Heart left ventricle (tissue), 16 donors: ENCODE data around the gene LGALS1. TPM values are rescaled to one million over a fixed set of nuclear protein-coding genes. Genes with fewer than 3 reads are reported as not detected.

ENCODE experiments used
- ATAC-seq, 4 donors: fragments of 200-7000 bp; cut with Tn5 transposase; one replicate each; pipeline ENCODE4 v1.9.1; 2020 to 2022; ENCODE audit warnings: moderate library complexity in 4 of 4, mild to moderate bottlenecking in 3 of 4, moderate number of reproducible peaks in 1 of 4
- DNase-seq, 5 donors: peaks; one replicate each; pipeline ENCODE4 v3.0.0-alpha.2; 2020
- H3K27ac ChIP-seq, 12 donors: fragments of 200-600 bp; sonication (generic) in 4 of 12; one replicate each; pipeline versions ENCODE4 v1.5.0 to v1.8.0; 2016 to 2022; ENCODE audit warnings: mild to moderate bottlenecking in 2 of 12
- H3K27me3 ChIP-seq, 9 donors: fragments of 200-600 bp; sonication (generic) in 2 of 9; one replicate each; pipeline versions ENCODE4 v1.5.1 to v1.8.0; 2016 to 2022; ENCODE audit warnings: mild to moderate bottlenecking in 3 of 9
- H3K36me3 ChIP-seq, 9 donors: fragments of 200-600 bp; sonication (generic) in 2 of 9; one replicate each; pipeline versions ENCODE4 v1.5.0 to v1.8.0; 2018 to 2022; ENCODE audit warnings: mild to moderate bottlenecking in 2 of 9
- H3K4me1 ChIP-seq, 12 donors: fragments of 200-600 bp; sonication (generic) in 4 of 12; one replicate each; pipeline versions ENCODE4 v1.5.0 to v1.8.0; 2016 to 2022; ENCODE audit warnings: mild to moderate bottlenecking in 3 of 12
- H3K4me3 ChIP-seq, 12 donors: fragments of 200-600 bp; sonication (generic) in 4 of 12; one replicate each; pipeline versions ENCODE4 v1.5.0 to v1.8.0; 2017 to 2022; ENCODE audit warnings: mild to moderate bottlenecking in 9 of 12, moderate library complexity in 4 of 12
- H3K9me3 ChIP-seq, 12 donors: fragments of 200-600 bp; sonication (generic) in 4 of 12; one replicate each; pipeline versions ENCODE4 v1.5.0 to v1.8.0; 2016 to 2022; ENCODE audit warnings: mild to moderate bottlenecking in 1 of 12
- CTCF ChIP-seq, 12 donors: fragments of 200-600 bp; sonication (generic) in 4 of 12; IDR thresholded peaks; one replicate each; pipeline versions ENCODE4 v1.5.0 to v1.8.0; 2018 to 2022; ENCODE audit warnings: antibody characterized with exemption in 12 of 12, mild to moderate bottlenecking in 5 of 12
- POLR2A ChIP-seq, 2 donors: fragments of 450-650 bp; IDR thresholded peaks; one replicate each; pipeline ENCODE4 v1.6.1; 2017; ENCODE audit warnings: antibody characterized with exemption in 2 of 2, mild to moderate bottlenecking in 2 of 2, moderate library complexity in 2 of 2
- WGBS, 4 donors: extraction: QIAGEN DNeasy Blood & Tissue Kit in 2 of 4; methylation state at CpG; one replicate each; pipeline versions ENCODE4 v1.1.5 to v1.1.7; 2013 to 2018; 5-methylcytosine and 5-hydroxymethylcytosine counted together
- intact Hi-C, 10 donors: fragments of 100-400 bp; cut with DNase I; formaldehyde crosslinking; loops; one replicate each; pipeline versions ENCODE4 v1.11.1 to v1.14.2; 2022
- polyA plus RNA-seq, 2 donors: library from polyadenylated mRNA; stranded (reverse); fragments of 200-250 nt; gene quantifications; one replicate each; pipeline ENCODE4 v1.2.3, GENCODE V29; 2013
- total RNA-seq, 9 donors: library from RNA; depleted of rRNA in 2 of 9; stranded (reverse); fragments of >200 nt in 2 of 9; fragmentation: NEBNext Ultra II Directional in 3 of 9; extraction: Animal tissue kit (Norgen Biotek cat#: 25700) in 3 of 9; gene quantifications; one replicate each; pipeline versions ENCODE4 v1.1.0 to v1.2.4, GENCODE V29; 2016 to 2023
- donor health status: ischemic (EF 13 %, LVEDD 7.1; RV severe dilation, severe dysfunction).
- donor health status: healthy with polysubstance abuse.
- donor health status: DM: no; HTN: yes; CAD: no.
- donor health status: DM: no; HTN: no; CAD: no.
- donor health status: ischemic (EF 25% LVEDD 6.9; RV normal size, moderate dysfunction).
- donor health status: ischemic (EF 25% LVEDD 5.7; RV mildly dilated, moderate dysfunction).
- donor health status: healthy.
- donor health status: DM: yes; HTN: yes; CAD: no.
- donor health status: ischemic (EF 35%, LVEDD 5.7; RV mildly dilated, moderate dysfunction).
- donor health status: nonischemic (EF 11% LVEDD 7.7; RV severe dilation, severe dysfunction).
- donor health status: DM: yes; HTN: yes; CAD: no.
- donor health status: PGD.
- donor health status: ischemic (EF 29% LVEDD 5.4; RV normal size, mild dysfunction).
- donor health status: nonischemic (EF 23%, LVEDD 6.1; RV moderate dilation, normal function).

Gene LGALS1
- total and polyA plus RNA-seq, 11 donors = 722 to 2,204 (median 951) TPM

DNA sequence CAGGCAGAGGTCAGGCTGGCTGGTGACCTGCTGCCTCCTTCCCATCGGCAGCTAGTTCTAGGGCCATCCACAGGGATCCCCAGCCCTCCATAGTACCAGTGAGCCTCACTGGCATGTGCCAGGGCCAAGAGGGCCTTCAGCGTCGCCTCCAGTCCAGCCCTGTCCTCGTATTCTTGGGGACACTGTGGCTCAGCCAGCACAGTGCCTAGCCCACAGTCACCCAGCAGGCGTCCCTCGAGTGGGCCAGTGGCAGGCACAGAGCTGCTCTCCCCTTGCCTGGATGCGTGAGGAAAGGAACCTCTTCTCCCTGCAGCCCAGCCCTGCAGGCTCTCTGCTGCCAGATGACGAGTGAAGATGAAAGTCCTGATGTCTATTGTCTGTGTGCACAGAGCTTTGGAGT is 46.6 kb upstream of the LGALS1 start:
- H3K27me3 ChIP-seq = no peaks in the 10 kb centered on the region
- H3K36me3 ChIP-seq = peaks cover 0 to 62% (median 25%) of the 10 kb centered on the region in 9 donors
- no peak for TF ChIP-seq POLR2A (IDR thresholded peaks at IDR 0.05)
- TF ChIP-seq CTCF (IDR thresholded peaks at IDR 0.05) = no peak
- intact Hi-C loops = loop anchor here in 1 of 10 donors (5.0 kb wide), 1 partner anchor 48 kb away; the partner anchor contains the start of gene LGALS1
- no peak for DNase-seq
- H3K4me1 ChIP-seq = peaks cover 2 to 66% (median 35%) of the 10 kb centered on the region in 12 donors
- H3K9me3 ChIP-seq = no peaks in the 10 kb centered on the region
- no peak overlapping the region for H3K4me3 ChIP-seq
- no peak for ATAC-seq
- peak overlapping the region in 2 of 12 donors; percentile 88 to 90 for H3K27ac ChIP-seq
- whole genome bisulfite sequencing, 4 donors = 86 to 94% (median 93%) methylated on average over 7 to 8 of the region's 8 CpGs

DNA sequence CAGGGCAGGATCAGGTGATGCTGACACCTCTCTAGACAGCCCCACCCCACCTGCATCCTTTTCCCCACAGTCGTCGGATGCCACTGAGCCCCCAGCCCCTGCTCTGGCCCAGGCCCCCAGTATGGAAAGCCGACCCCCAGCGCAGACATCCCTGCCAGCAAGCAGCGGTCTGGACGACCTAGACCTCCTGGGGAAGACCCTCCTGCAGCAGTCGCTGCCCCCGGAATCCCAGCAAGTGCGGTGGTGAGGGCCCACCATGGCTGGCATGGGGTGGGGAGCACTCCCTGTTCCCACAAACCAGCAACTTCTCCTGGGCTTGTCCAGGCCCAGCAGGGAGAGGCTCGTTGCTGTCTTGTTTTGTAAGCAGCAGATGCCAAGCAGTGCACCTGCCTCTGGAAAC is 45.5 kb upstream of the LGALS1 start:
- WGBS, 4 donors = 90 to 95% (median 91%) methylated on average over 8 to 10 of the region's 10 CpGs
- Histone ChIP-seq H3K4me3 (no peak overlapping the region), H3K9me3 (no peaks in the 10 kb centered on the region), H3K36me3 (peaks cover 0 to 53% (median 19%) of the 10 kb centered on the region in 9 donors), H3K27ac (no peak overlapping the region), H3K4me1 (peaks cover 2 to 74% (median 43%) of the 10 kb centered on the region in 12 donors), H3K27me3 (no peaks in the 10 kb centered on the region)
- DNase-seq = no peak
- ATAC-seq = no peak
- TF ChIP-seq CTCF (IDR thresholded peaks at IDR 0.05) (no peak), POLR2A (IDR thresholded peaks at IDR 0.05) (no peak)
- intact Hi-C loops = loop anchor here in 1 of 10 donors (5.0 kb wide), 1 partner anchor 47 kb away; the partner anchor contains the start of gene LGALS1

DNA sequence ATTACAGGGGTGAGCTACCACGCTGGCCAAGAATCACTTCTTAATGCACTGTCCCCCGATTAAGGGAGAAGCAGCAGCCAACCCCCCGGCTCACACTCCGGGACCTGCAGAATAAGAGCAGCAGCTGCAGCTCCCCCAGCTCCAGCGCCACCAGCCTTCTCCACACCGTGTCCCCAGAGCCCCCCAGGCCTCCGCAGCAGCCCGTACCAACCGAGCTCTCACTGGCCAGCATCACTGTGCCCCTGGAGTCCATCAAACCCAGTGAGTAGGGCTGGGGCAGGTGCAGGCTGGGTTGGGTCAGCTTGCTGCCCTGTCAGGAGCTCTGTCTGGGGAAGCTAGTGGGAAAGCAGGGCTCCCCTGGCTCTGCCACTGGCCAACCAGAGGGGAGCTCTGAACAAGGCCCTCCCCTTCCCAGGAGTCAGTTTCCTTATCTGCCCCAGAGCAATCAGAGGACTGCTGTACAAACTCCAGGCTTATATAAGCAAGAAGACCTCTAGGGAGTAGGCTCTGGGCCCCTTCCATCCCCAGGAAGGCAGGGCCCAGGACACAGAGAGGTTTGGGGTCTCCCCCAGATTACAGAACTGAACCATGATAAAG is 44.5 kb upstream of the LGALS1 start:
- peaks cover 0 to 44% (median 17%) of the 10 kb centered on the region in 9 donors for H3K36me3 ChIP-seq
- WGBS, 4 donors = 87 to 89% (median 87%) methylated on average over 5 to 9 of the region's 9 CpGs
- H3K4me1 ChIP-seq = peaks cover 2 to 77% (median 40%) of the 10 kb centered on the region in 12 donors
- H3K4me3 ChIP-seq = no peak overlapping the region
- ATAC-seq (no peak), DNase-seq (no peak)
- no peaks in the 10 kb centered on the region for H3K9me3 ChIP-seq
- TF ChIP-seq CTCF (IDR thresholded peaks at IDR 0.05) (no peak), POLR2A (IDR thresholded peaks at IDR 0.05) (no peak)
- peak overlapping the region in 5 of 12 donors; percentile 18 to 98 (median 84) for H3K27ac ChIP-seq
- H3K27me3 ChIP-seq = no peaks in the 10 kb centered on the region
- intact Hi-C loops = no loop called here

DNA sequence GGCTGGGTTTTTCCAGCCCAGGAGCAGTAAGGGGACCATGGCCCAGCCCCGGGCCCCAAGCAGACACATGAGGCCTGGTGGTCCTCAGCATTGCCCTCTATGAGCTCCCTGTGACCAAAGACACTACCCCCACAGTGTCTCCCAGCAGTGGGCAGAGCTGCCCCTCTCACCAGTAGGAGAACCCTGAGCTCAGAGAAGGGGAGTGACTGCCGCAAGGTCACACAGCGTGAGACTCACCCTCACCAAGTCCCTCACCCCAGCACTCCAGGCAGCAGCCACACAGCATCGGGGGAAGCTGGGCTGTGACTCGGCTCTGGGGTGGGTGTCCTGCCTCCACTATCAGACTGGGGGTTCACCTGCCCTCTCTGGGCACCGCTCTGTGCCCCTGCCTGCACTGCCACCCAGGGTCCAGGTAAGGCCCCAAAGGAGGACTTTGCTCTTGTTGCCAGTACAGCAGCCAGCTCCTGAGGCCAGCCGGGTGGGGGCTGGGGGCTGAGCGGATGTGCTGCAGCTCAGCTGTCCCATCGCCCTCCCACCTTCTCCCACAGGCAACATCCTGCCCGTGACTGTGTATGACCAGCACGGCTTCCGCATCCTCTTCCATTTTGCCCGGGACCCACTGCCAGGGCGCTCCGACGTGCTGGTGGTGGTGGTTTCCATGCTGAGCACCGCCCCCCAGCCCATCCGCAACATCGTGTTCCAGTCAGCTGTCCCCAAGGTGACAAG is 43.8 kb upstream of the LGALS1 start:
- H3K9me3 ChIP-seq = no peaks in the 10 kb centered on the region
- TF ChIP-seq CTCF (IDR thresholded peaks at IDR 0.05) (no peak), POLR2A (IDR thresholded peaks at IDR 0.05) (no peak)
- H3K4me1 ChIP-seq = peaks cover 2 to 77% (median 33%) of the 10 kb centered on the region in 12 donors
- WGBS, 4 donors = 78 to 83% (median 79%) methylated on average over 14 to 19 of the region's 19 CpGs
- no peaks in the 10 kb centered on the region for H3K27me3 ChIP-seq
- H3K36me3 ChIP-seq = peaks cover 0 to 39% (median 15%) of the 10 kb centered on the region in 9 donors
- peak overlapping the region in 8 of 12 donors; percentile 18 to 98 (median 84) for H3K27ac ChIP-seq
- DNase-seq (no peak), ATAC-seq (no peak)
- H3K4me3 ChIP-seq = peak overlapping the region in 1 of 12 donors; percentile 36
- intact Hi-C loops = no loop called here
